Uterus (tissue), 4 donors: ENCODE measurements around the gene PRDM15. TPM values are rescaled to one million over a fixed set of nuclear protein-coding genes. Genes with fewer than 3 reads are reported as not detected.

Experiments used
- DNase-seq, 2 donors: peaks; one replicate each; pipeline ENCODE4 v3.0.0-alpha.2; 2019 to 2020
- H3K27ac ChIP-seq, 2 donors: fragments of 200-600 bp; sonication (generic); 1 replicate in 1 of 2; 2 replicates in 1 of 2; pipeline ENCODE4 v1.5.1; 2016 to 2018
- H3K27me3 ChIP-seq, 2 donors: fragments of 200-600 bp; sonication (generic); one replicate each; pipeline ENCODE4 v1.5.1; 2018 to 2019; ENCODE audit warnings: control low read depth in 1 of 2
- H3K36me3 ChIP-seq, 2 donors: fragments of 200-600 bp; sonication (generic); one replicate each; pipeline ENCODE4 v1.5.1; 2019; ENCODE audit warnings: control low read depth in 1 of 2
- H3K4me1 ChIP-seq, 2 donors: fragments of 200-600 bp; sonication (generic); one replicate each; pipeline ENCODE4 v1.5.1; 2018 to 2019; ENCODE audit warnings: control low read depth in 1 of 2
- H3K4me3 ChIP-seq, 2 donors: fragments of 200-600 bp; sonication (generic); 1 replicate in 1 of 2; 2 replicates in 1 of 2; pipeline ENCODE4 v1.5.1; 2018 to 2019; ENCODE audit warnings: mild to moderate bottlenecking in 1 of 2
- H3K9me3 ChIP-seq, 2 donors: fragments of 200-600 bp; sonication (generic); one replicate each; pipeline ENCODE4 v1.5.1; 2019; ENCODE audit warnings: control low read depth in 1 of 2
- CTCF ChIP-seq, 4 experiments: fragments of 200-600 bp in 2 of 4; fragments of 450-650 bp in 2 of 4; sonication (generic) in 2 of 4; IDR thresholded peaks; one replicate each; pipeline ENCODE4 v1.5.1; 2016 to 2019; ENCODE audit warnings: antibody characterized with exemption in 4 of 4, mild to moderate bottlenecking in 2 of 4, moderate library complexity in 1 of 4
- POLR2A ChIP-seq, 2 donors: fragments of 450-650 bp; IDR thresholded peaks; one replicate each; pipeline ENCODE4 v1.6.1; 2016; ENCODE audit warnings: antibody characterized with exemption in 2 of 2, mild to moderate bottlenecking in 1 of 2, moderate library complexity in 1 of 2
- intact Hi-C: fragments of 100-400 bp; cut with DNase I; formaldehyde crosslinking; loops from one replicate; pipeline ENCODE4 v1.15.1; 2023; ENCODE audit warnings: low total_unique reads
- total RNA-seq, 4 donors: library from RNA; depleted of rRNA in 3 of 4; stranded (reverse); fragments of >200 nt in 3 of 4; gene quantifications; one replicate each; pipeline versions ENCODE4 v1.1.0 to v1.2.4, GENCODE V29; 2014 to 2023
- donor health status: DM: yes; HTN: yes; CAD: no.

Gene PRDM15
- total RNA-seq, 4 donors from 2014 or later: 5.9 to 11.0 (median 6.5) TPM

GRCh38 chr21:41840880-41841279 is 38.3 kb downstream of the PRDM15 start:
- TF ChIP-seq POLR2A (IDR thresholded peaks at IDR 0.05): no peak
- TF ChIP-seq CTCF (IDR thresholded peaks at IDR 0.05): no peak

GRCh38 chr21:41839387-41840000 is 39.6 kb downstream of the PRDM15 start:
- no peaks in the 10 kb centered on the region for H3K36me3 ChIP-seq
- H3K27me3 ChIP-seq: no peaks in the 10 kb centered on the region
- no peak for DNase-seq
- no peaks in the 10 kb centered on the region for H3K9me3 ChIP-seq
- TF ChIP-seq POLR2A (IDR thresholded peaks at IDR 0.05): no peak
- no peak overlapping the region for H3K4me3 ChIP-seq
- H3K27ac ChIP-seq: no peak overlapping the region
- H3K4me1 ChIP-seq: no peaks in the 10 kb centered on the region
- intact Hi-C loops: no loop called here

More at GRCh38 chr21:41840880-41841279, 38.3 kb downstream of the PRDM15 start:
- no peak overlapping the region for H3K4me3 ChIP-seq
- no peak overlapping the region for H3K27ac ChIP-seq
- no peaks in the 10 kb centered on the region for H3K9me3 ChIP-seq
- H3K27me3 ChIP-seq: no peaks in the 10 kb centered on the region
- H3K36me3 ChIP-seq: no peaks in the 10 kb centered on the region
- intact Hi-C loops: no loop called here
- no peak for DNase-seq
- no peaks in the 10 kb centered on the region for H3K4me1 ChIP-seq

GRCh38 chr21:41837756-41838297 is 41.3 kb downstream of the PRDM15 start:
- H3K27me3 ChIP-seq: no peaks in the 10 kb centered on the region
- intact Hi-C loops: no loop called here
- no peaks in the 10 kb centered on the region for H3K9me3 ChIP-seq
- H3K4me1 ChIP-seq: no peaks in the 10 kb centered on the region
- TF ChIP-seq CTCF (IDR thresholded peaks at IDR 0.05): no peak
- no peak for TF ChIP-seq POLR2A (IDR thresholded peaks at IDR 0.05)
- H3K27ac ChIP-seq: no peak overlapping the region
- H3K4me3 ChIP-seq: no peak overlapping the region
- DNase-seq: no peak
- no peaks in the 10 kb centered on the region for H3K36me3 ChIP-seq

- TF ChIP-seq CTCF (IDR thresholded peaks at IDR 0.05): no peak
- no peak for TF ChIP-seq POLR2A (IDR thresholded peaks at IDR 0.05)
- Histone ChIP-seq H3K36me3 (no peaks in the 10 kb centered on the region), H3K27me3 (no peaks in the 10 kb centered on the region), H3K4me3 (no peak overlapping the region), H3K27ac (no peak overlapping the region), H3K9me3 (no peaks in the 10 kb centered on the region), H3K4me1 (no peaks in the 10 kb centered on the region)
- intact Hi-C loops: no loop called here
- no peak for DNase-seq
Measured at GRCh38 chr21:41836166-41837015, 42.8 kb downstream of the PRDM15 start.

- Histone ChIP-seq H3K27me3 (no peaks in the 10 kb centered on the region), H3K36me3 (no peaks in the 10 kb centered on the region), H3K27ac (no peak overlapping the region), H3K4me1 (no peaks in the 10 kb centered on the region), H3K4me3 (no peak overlapping the region), H3K9me3 (no peaks in the 10 kb centered on the region)
- intact Hi-C loops: no loop called here
- DNase-seq: no peak
- TF ChIP-seq CTCF (IDR thresholded peaks at IDR 0.05): no peak
- no peak for TF ChIP-seq POLR2A (IDR thresholded peaks at IDR 0.05)
Measured at GRCh38 chr21:41835711-41836154, 43.4 kb downstream of the PRDM15 start.
